Peyer's patch (tissue), 4 donors: ENCODE measurements around the gene MAML3. TPM values are rescaled to one million over a fixed set of nuclear protein-coding genes. Genes with fewer than 3 reads are reported as not detected.

Experiments used
- DNase-seq, 3 donors: peaks; one replicate each; pipeline ENCODE4 v3.0.0-alpha.2; 2017 to 2019
- H3K27ac ChIP-seq, 4 donors: fragments of 200-600 bp; sonication (generic); one replicate each; pipeline ENCODE4 v1.5.1; 2016 to 2019
- H3K27me3 ChIP-seq, 2 donors: fragments of 200-600 bp; sonication (generic); one replicate each; pipeline ENCODE4 v1.5.1; 2019
- H3K36me3 ChIP-seq, 3 donors: fragments of 200-600 bp; sonication (generic); one replicate each; pipeline ENCODE4 v1.5.1; 2016 to 2019
- H3K4me1 ChIP-seq, 4 donors: fragments of 200-600 bp; sonication (generic); one replicate each; pipeline ENCODE4 v1.5.1; 2016 to 2019
- H3K4me3 ChIP-seq, 4 donors: fragments of 200-600 bp; sonication (generic); 1 replicate in 3 of 4; 2 replicates in 1 of 4; pipeline ENCODE4 v1.5.1; 2016 to 2019; ENCODE audit warnings: mild to moderate bottlenecking in 1 of 4
- H3K9me3 ChIP-seq, 4 donors: fragments of 200-600 bp; sonication (generic); one replicate each; pipeline ENCODE4 v1.5.1; 2016 to 2019; ENCODE audit warnings: mild to moderate bottlenecking in 1 of 4
- CTCF ChIP-seq, 6 experiments: fragments of 450-650 bp in 4 of 6; fragments of 200-600 bp in 2 of 6; sonication (generic) in 1 of 6; IDR thresholded peaks; one replicate each; pipeline ENCODE4 v1.5.1; 2017 to 2019; ENCODE audit warnings: antibody characterized with exemption in 6 of 6, mild to moderate bottlenecking in 3 of 6, moderate library complexity in 1 of 6
- POLR2A ChIP-seq, 2 donors: fragments of 450-650 bp; IDR thresholded peaks; one replicate each; pipeline ENCODE4 v1.5.1; 2017; ENCODE audit warnings: antibody characterized with exemption in 2 of 2, mild to moderate bottlenecking in 2 of 2, moderate library complexity in 2 of 2
- total RNA-seq, 4 donors: library from RNA; depleted of rRNA; stranded (reverse); fragments of >200 nt; gene quantifications; one replicate each; pipeline ENCODE4 v1.1.0, GENCODE V29; 2016

MAML3 gene
- total RNA-seq, 4 donors from 2014 or later, result 6.5 to 44.6 (median 22.1) TPM

GRCh38 chr4:139745111-139745639, 408.8 kb downstream of the MAML3 start:
- H3K27ac ChIP-seq, result no peak overlapping the region
- peaks cover 0 to 7% (median 0%) of the 10 kb centered on the region in 4 donors for H3K4me1 ChIP-seq
- TF ChIP-seq CTCF (IDR thresholded peaks at IDR 0.05), result no peak
- no peak for TF ChIP-seq POLR2A (IDR thresholded peaks at IDR 0.05)
- no peak for DNase-seq
- H3K9me3 ChIP-seq, result no peaks in the 10 kb centered on the region
- H3K36me3 ChIP-seq, result no peaks in the 10 kb centered on the region
- no peak overlapping the region for H3K4me3 ChIP-seq
- no peaks in the 10 kb centered on the region for H3K27me3 ChIP-seq

DNA sequence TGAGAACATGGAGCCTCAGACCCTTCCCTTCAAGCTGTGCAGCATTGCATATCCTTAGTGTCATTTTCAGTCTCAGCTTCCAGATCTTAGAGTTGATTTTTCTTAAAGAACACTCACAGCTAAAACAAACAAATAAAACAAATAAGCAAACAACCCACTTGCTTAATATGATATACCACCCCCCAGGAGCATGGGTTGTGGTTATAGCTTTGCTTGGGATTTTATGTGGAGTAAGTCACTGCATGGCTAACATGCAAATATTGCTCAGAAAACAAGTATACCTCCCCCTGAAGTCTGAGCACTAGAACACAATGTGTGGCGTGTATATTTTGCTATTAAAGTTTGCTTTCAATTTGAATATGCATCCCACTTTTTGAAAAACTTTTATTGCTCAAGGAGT, 409.8 kb downstream of the MAML3 start:
- H3K27me3 ChIP-seq, result no peaks in the 10 kb centered on the region
- TF ChIP-seq POLR2A (IDR thresholded peaks at IDR 0.05) (no peak), CTCF (IDR thresholded peaks at IDR 0.05) (no peak)
- H3K4me1 ChIP-seq, result peaks cover 0 to 7% (median 0%) of the 10 kb centered on the region in 4 donors

GRCh38 chr4:139743027-139743426, 411.0 kb downstream of the MAML3 start:
- Histone ChIP-seq H3K27me3 (no peaks in the 10 kb centered on the region), H3K4me3 (no peak overlapping the region), H3K9me3 (no peaks in the 10 kb centered on the region), H3K27ac (no peak overlapping the region), H3K4me1 (peaks cover 0 to 7% (median 0%) of the 10 kb centered on the region in 4 donors), H3K36me3 (no peaks in the 10 kb centered on the region)
- DNase-seq, result no peak
- TF ChIP-seq POLR2A (IDR thresholded peaks at IDR 0.05), result no peak
- TF ChIP-seq CTCF (IDR thresholded peaks at IDR 0.05), result no peak

More for the DNA sequence above, 409.8 kb downstream of the MAML3 start:
- no peak overlapping the region for H3K27ac ChIP-seq
- H3K36me3 ChIP-seq, result no peaks in the 10 kb centered on the region
- H3K9me3 ChIP-seq, result no peaks in the 10 kb centered on the region
- no peak overlapping the region for H3K4me3 ChIP-seq
- no peak for DNase-seq

GRCh38 chr4:139740531-139741041, 413.4 kb downstream of the MAML3 start:
- H3K27ac ChIP-seq, result peak overlapping the region in 2 of 4 donors; percentile 8 to 63
- H3K4me3 ChIP-seq, result no peak overlapping the region
- H3K36me3 ChIP-seq, result no peaks in the 10 kb centered on the region
- TF ChIP-seq POLR2A (IDR thresholded peaks at IDR 0.05) (no peak), CTCF (IDR thresholded peaks at IDR 0.05) (peak in 3 of 6 experiments; percentile 9 to 50 (median 26))
- H3K4me1 ChIP-seq, result peaks cover 0 to 9% (median 1%) of the 10 kb centered on the region in 4 donors
- H3K27me3 ChIP-seq, result no peaks in the 10 kb centered on the region
- no peaks in the 10 kb centered on the region for H3K9me3 ChIP-seq
- DNase-seq, result peak in 1 of 3 donors; percentile 64

- no peaks in the 10 kb centered on the region for H3K36me3 ChIP-seq
- H3K9me3 ChIP-seq, result no peaks in the 10 kb centered on the region
- no peak for DNase-seq
- H3K4me3 ChIP-seq, result no peak overlapping the region
- peaks cover 0 to 13% (median 3%) of the 10 kb centered on the region in 4 donors for H3K4me1 ChIP-seq
- peak overlapping the region in 2 of 4 donors; percentile 8 to 63 for H3K27ac ChIP-seq
- TF ChIP-seq CTCF (IDR thresholded peaks at IDR 0.05), result no peak
- no peak for TF ChIP-seq POLR2A (IDR thresholded peaks at IDR 0.05)
- no peaks in the 10 kb centered on the region for H3K27me3 ChIP-seq
These were observed 413.9 kb downstream of the MAML3 start for GRCh38 chr4:139740121-139740520.
